SK-N-SH treated with all-trans-retinoic acid at 6 μM for 48 hours (cell line): ENCODE results near the gene ARHGEF1.

Experiments used
- ATAC-seq: fragments of 200-7000 bp; cut with Tn5 transposase; 3 replicates; pipeline ENCODE4 v1.9.1; 2020; ENCODE audit warnings: mild to moderate bottlenecking, moderate library complexity
- CSDC2 ChIP-seq: fragments of 250-450 bp; sonication (Bioruptor Pico); IDR thresholded peaks from 2 replicates; pipeline ENCODE4 v1.5.0; 2020; ENCODE audit warnings: mild to moderate bottlenecking, moderate library complexity
- ESRRG ChIP-seq: fragments of 250-450 bp; sonication (Bioruptor Pico); IDR thresholded peaks from 2 replicates; pipeline ENCODE4 v1.6.1; 2021; ENCODE audit warnings: mild to moderate bottlenecking
- GLIS3 ChIP-seq: fragments of 250-450 bp; sonication (Bioruptor Pico); IDR thresholded peaks from 2 replicates; pipeline ENCODE4 v1.5.0; 2020; ENCODE audit warnings: mild to moderate bottlenecking, moderate library complexity
- ISL1 ChIP-seq: fragments of 250-450 bp; sonication (Bioruptor Pico); IDR thresholded peaks from 2 replicates; pipeline ENCODE4 v2.1.2; 2022; ENCODE audit warnings: mild to moderate bottlenecking, moderate library complexity
- OSR1 ChIP-seq: fragments of 250-450 bp; sonication (Bioruptor Pico); IDR thresholded peaks from 2 replicates; pipeline ENCODE4 v1.8.0; 2022; ENCODE audit warnings: moderate library complexity, mild to moderate bottlenecking, inconsistent platforms
- PPARA ChIP-seq: fragments of 250-450 bp; sonication (Bioruptor Pico); IDR thresholded peaks from 2 replicates; pipeline ENCODE4 v1.5.0; 2020; ENCODE audit warnings: mild to moderate bottlenecking, borderline replicate concordance
- SNAI2 ChIP-seq: fragments of 250-450 bp; sonication (Bioruptor Pico); IDR thresholded peaks from 2 replicates; pipeline ENCODE4 v1.5.0; 2020; ENCODE audit warnings: mild to moderate bottlenecking, moderate library complexity
- TCF4 ChIP-seq: fragments of 250-450 bp; sonication (Bioruptor Pico); IDR thresholded peaks from 2 replicates; pipeline ENCODE4 v1.8.0; 2021; ENCODE audit warnings: mild to moderate bottlenecking, moderate library complexity, borderline replicate concordance
- ZFP30 ChIP-seq: fragments of 450-650 bp; formaldehyde crosslinking; IDR thresholded peaks from 2 replicates; pipeline ENCODE4 v1.5.0; 2022; ENCODE audit warnings: mild to moderate bottlenecking, moderate library complexity
- ZNF565 ChIP-seq: fragments of 450-650 bp; formaldehyde crosslinking; conservative IDR thresholded peaks from 2 replicates; pipeline ENCODE4 v1.5.0; 2020; ENCODE audit warnings: low read depth, mild to moderate bottlenecking, moderate library complexity
- ZNF70 ChIP-seq: fragments of 450-650 bp; formaldehyde crosslinking; IDR thresholded peaks from 2 replicates; pipeline ENCODE4 v1.5.0; 2020; ENCODE audit warnings: mild to moderate bottlenecking, moderate library complexity
- TF ChIP-seq, protein P1 (sequence below): fragments of 250-450 bp; sonication (Bioruptor Pico); IDR thresholded peaks from 2 replicates; pipeline ENCODE4 v1.8.0; 2021; ENCODE audit warnings: low read depth, mild to moderate bottlenecking, moderate library complexity, borderline replicate concordance
- TF ChIP-seq, protein P2 (sequence below): fragments of 250-450 bp; sonication (Bioruptor Pico); IDR thresholded peaks from 2 replicates; pipeline ENCODE4 v1.8.0; 2020; ENCODE audit warnings: mild to moderate bottlenecking, moderate library complexity, borderline replicate concordance
- TF ChIP-seq, protein P3 (sequence below): fragments of 250-450 bp; sonication (Bioruptor Pico); IDR thresholded peaks from 2 replicates; pipeline ENCODE4 v1.5.1; 2020; ENCODE audit warnings: low read depth, mild to moderate bottlenecking, moderate library complexity
- TF ChIP-seq, protein P4 (sequence below): fragments of 250-450 bp; sonication (Bioruptor Pico); IDR thresholded peaks from 2 replicates; pipeline ENCODE4 v1.5.0; 2020; ENCODE audit warnings: mild to moderate bottlenecking, moderate library complexity
- TF ChIP-seq, protein P5 (sequence below): fragments of 250-450 bp; sonication (Bioruptor Pico); IDR thresholded peaks from 2 replicates; pipeline ENCODE4 v1.5.1; 2021; ENCODE audit warnings: mild to moderate bottlenecking, moderate library complexity

Gene ARHGEF1

DNA sequence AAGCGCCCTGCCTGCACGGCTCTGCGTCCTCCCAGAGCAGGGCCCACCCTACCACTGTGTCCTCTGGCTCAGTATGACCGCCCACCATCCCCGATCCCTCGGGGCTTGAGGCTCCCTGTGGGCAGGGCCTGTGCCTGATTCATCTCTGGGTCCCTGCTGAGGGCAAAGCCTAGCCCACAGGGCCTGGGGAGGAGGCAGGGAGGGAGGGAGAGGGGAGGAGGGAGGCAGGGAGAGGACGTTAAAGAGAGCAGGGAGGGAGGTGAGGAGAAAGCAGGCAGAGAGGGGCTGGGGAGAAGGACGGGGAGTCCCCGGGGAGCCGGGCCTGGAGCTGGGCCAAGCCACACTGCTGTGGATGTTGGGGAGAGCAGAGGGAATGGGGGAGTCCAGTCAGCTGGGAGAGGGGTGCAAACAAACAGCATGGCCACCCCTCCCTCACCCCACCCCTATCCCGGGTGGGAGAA is 49.3 kb downstream of the ARHGEF1 start (continued):
- TF ChIP-seq, protein P1, sequence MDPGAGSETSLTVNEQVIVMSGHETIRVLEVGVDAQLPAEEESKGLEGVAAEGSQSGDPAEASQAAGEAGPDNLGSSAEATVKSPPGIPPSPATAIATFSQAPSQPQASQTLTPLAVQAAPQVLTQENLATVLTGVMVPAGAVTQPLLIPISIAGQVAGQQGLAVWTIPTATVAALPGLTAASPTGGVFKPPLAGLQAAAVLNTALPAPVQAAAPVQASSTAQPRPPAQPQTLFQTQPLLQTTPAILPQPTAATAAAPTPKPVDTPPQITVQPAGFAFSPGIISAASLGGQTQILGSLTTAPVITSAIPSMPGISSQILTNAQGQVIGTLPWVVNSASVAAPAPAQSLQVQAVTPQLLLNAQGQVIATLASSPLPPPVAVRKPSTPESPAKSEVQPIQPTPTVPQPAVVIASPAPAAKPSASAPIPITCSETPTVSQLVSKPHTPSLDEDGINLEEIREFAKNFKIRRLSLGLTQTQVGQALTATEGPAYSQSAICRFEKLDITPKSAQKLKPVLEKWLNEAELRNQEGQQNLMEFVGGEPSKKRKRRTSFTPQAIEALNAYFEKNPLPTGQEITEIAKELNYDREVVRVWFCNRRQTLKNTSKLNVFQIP (CRISPR knock-in tag), result no peak
- TF ChIP-seq ISL1 (CRISPR knock-in tag) (no peak), SNAI2 (CRISPR knock-in tag) (no peak), GLIS3 (no peak)

DNA sequence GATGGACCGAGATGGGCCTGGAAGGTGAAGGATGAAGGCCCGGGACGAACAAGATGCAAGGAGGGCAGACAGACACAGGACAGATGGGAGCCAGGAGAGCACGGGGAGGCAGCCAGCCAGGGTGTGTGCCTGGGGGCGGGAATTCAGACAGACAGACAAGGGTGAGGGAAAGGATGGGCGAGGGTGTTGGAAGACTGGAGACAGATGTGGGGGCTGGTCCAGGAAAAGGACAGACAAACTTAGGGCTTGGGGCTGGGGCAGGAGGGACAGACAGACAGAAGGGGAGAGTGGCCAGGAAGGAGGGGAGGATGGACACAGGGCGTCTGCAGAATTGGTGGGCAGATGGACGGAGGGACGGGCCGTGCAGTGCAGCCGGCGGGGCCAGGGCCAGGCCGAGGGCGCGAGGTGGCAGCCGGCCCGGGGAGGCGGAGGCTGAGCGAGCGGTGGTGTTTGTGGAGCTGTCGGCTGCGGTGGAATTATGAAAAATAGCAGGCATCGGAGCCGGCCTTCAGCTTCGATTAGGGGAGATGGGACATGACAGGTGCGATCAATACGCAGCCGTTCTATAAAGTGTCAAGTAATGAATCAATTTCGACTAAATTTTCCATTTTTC is 49.8 kb downstream of the ARHGEF1 start:
- TF ChIP-seq ZFP30 (CRISPR knock-in tag), result no peak
- no peak for TF ChIP-seq ZNF70 (CRISPR knock-in tag)
- TF ChIP-seq ISL1 (CRISPR knock-in tag), result no peak
- TF ChIP-seq, protein P2, sequence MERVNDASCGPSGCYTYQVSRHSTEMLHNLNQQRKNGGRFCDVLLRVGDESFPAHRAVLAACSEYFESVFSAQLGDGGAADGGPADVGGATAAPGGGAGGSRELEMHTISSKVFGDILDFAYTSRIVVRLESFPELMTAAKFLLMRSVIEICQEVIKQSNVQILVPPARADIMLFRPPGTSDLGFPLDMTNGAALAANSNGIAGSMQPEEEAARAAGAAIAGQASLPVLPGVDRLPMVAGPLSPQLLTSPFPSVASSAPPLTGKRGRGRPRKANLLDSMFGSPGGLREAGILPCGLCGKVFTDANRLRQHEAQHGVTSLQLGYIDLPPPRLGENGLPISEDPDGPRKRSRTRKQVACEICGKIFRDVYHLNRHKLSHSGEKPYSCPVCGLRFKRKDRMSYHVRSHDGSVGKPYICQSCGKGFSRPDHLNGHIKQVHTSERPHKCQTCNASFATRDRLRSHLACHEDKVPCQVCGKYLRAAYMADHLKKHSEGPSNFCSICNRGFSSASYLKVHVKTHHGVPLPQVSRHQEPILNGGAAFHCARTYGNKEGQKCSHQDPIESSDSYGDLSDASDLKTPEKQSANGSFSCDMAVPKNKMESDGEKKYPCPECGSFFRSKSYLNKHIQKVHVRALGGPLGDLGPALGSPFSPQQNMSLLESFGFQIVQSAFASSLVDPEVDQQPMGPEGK (CRISPR knock-in tag), result no peak
- no peak for TF ChIP-seq TCF4 (CRISPR knock-in tag)
- ATAC-seq, result no peak

DNA sequence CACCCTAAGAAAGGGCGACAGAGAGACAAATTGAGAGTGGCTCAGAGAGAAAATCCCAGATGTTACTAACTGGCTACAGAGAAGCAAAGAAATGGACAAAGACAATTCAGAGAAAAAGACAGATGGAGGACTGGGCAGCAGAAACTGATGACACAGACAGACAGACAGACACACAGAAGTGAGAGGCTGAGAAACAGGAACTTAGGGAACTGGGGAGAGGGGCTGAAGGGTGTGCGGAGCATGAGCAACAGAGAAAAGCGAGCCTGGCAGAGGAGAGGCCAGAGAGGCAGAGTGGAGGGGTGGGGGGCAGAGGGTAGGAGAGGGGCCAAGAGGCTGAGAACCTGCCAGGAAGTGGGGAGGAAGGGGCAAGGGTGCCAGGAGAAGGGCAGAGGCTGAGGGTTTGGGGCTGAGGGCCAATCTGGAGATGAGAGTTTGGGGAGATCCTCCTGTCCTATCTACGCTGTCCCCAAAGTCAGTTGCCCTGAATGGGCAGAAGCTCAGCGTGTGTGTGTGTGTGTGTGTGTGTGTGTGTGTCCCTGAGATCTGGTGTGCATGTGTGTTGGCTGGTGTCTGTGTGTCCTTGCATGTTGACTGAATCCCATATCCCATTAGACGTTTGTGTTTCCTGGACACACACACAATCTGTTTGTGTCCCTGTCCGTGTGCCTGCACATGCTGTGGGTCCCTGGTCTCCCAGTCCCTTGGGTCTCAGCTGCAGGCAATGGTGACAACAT is 50.9 kb downstream of the ARHGEF1 start:
- no peak for ATAC-seq
- TF ChIP-seq, protein P2 (CRISPR knock-in tag), result no peak
- no peak for TF ChIP-seq OSR1
- TF ChIP-seq, protein P3, sequence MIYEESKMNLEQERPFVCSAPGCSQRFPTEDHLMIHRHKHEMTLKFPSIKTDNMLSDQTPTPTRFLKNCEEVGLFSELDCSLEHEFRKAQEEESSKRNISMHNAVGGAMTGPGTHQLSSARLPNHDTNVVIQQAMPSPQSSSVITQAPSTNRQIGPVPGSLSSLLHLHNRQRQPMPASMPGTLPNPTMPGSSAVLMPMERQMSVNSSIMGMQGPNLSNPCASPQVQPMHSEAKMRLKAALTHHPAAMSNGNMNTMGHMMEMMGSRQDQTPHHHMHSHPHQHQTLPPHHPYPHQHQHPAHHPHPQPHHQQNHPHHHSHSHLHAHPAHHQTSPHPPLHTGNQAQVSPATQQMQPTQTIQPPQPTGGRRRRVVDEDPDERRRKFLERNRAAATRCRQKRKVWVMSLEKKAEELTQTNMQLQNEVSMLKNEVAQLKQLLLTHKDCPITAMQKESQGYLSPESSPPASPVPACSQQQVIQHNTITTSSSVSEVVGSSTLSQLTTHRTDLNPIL (CRISPR knock-in tag), result no peak
- TF ChIP-seq PPARA (CRISPR knock-in tag), result no peak
- no peak for TF ChIP-seq SNAI2 (CRISPR knock-in tag)
- TF ChIP-seq, protein P4, sequence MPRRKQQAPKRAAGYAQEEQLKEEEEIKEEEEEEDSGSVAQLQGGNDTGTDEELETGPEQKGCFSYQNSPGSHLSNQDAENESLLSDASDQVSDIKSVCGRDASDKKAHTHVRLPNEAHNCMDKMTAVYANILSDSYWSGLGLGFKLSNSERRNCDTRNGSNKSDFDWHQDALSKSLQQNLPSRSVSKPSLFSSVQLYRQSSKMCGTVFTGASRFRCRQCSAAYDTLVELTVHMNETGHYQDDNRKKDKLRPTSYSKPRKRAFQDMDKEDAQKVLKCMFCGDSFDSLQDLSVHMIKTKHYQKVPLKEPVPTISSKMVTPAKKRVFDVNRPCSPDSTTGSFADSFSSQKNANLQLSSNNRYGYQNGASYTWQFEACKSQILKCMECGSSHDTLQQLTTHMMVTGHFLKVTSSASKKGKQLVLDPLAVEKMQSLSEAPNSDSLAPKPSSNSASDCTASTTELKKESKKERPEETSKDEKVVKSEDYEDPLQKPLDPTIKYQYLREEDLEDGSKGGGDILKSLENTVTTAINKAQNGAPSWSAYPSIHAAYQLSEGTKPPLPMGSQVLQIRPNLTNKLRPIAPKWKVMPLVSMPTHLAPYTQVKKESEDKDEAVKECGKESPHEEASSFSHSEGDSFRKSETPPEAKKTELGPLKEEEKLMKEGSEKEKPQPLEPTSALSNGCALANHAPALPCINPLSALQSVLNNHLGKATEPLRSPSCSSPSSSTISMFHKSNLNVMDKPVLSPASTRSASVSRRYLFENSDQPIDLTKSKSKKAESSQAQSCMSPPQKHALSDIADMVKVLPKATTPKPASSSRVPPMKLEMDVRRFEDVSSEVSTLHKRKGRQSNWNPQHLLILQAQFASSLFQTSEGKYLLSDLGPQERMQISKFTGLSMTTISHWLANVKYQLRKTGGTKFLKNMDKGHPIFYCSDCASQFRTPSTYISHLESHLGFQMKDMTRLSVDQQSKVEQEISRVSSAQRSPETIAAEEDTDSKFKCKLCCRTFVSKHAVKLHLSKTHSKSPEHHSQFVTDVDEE (CRISPR knock-in tag), result no peak
- TF ChIP-seq GLIS3, result no peak
- TF ChIP-seq, protein P5, sequence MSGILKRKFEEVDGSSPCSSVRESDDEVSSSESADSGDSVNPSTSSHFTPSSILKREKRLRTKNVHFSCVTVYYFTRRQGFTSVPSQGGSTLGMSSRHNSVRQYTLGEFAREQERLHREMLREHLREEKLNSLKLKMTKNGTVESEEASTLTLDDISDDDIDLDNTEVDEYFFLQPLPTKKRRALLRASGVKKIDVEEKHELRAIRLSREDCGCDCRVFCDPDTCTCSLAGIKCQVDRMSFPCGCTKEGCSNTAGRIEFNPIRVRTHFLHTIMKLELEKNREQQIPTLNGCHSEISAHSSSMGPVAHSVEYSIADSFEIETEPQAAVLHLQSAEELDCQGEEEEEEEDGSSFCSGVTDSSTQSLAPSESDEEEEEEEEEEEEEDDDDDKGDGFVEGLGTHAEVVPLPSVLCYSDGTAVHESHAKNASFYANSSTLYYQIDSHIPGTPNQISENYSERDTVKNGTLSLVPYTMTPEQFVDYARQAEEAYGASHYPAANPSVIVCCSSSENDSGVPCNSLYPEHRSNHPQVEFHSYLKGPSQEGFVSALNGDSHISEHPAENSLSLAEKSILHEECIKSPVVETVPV, result no peak
- TF ChIP-seq, protein P1 (CRISPR knock-in tag), result no peak
- no peak for TF ChIP-seq ESRRG (CRISPR knock-in tag)
- no peak for TF ChIP-seq CSDC2 (CRISPR knock-in tag)
- TF ChIP-seq ZNF565 (CRISPR knock-in tag), result no peak
- TF ChIP-seq ZNF70 (CRISPR knock-in tag), result no peak
